Body of pancreas (tissue), 4 donors: ENCODE measurements around the gene MYLK.

Experiments
- POLR2A ChIP-seq, 3 donors: fragments of 450-650 bp; IDR thresholded peaks; one replicate each; pipeline ENCODE4 v1.6.1; 2016; ENCODE audit warnings: antibody characterized with exemption in 3 of 3, mild to moderate bottlenecking in 2 of 3
- TF ChIP-seq, protein P1 (sequence below), 7 experiments: fragments of 450-650 bp in 4 of 7; fragments of 200-600 bp in 3 of 7; sonication (generic) in 3 of 7; IDR thresholded peaks; one replicate each; pipeline ENCODE4 v1.5.1; 2016 to 2019; ENCODE audit warnings: antibody characterized with exemption in 7 of 7

DNA sequence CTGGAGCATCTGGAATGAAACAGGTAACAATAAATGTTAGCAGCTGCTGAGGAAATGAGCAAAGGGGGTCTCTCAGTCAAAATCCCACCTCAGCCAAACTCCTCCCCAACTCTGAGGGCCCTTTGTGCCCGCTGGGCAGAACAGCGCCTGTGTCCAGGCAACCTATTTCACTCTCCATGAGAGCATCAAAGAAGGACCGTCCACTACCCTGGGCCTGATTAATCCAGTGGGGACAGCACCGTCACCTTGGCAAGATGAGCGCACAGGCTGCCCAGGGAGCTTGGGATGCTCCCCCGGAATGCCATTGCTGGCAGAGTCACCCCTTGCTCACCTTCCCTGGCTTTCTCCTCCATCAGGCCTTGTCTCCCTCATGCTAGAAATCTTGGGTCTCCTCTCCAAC, 201.8 kb downstream of the MYLK start:
- TF ChIP-seq, protein P1, sequence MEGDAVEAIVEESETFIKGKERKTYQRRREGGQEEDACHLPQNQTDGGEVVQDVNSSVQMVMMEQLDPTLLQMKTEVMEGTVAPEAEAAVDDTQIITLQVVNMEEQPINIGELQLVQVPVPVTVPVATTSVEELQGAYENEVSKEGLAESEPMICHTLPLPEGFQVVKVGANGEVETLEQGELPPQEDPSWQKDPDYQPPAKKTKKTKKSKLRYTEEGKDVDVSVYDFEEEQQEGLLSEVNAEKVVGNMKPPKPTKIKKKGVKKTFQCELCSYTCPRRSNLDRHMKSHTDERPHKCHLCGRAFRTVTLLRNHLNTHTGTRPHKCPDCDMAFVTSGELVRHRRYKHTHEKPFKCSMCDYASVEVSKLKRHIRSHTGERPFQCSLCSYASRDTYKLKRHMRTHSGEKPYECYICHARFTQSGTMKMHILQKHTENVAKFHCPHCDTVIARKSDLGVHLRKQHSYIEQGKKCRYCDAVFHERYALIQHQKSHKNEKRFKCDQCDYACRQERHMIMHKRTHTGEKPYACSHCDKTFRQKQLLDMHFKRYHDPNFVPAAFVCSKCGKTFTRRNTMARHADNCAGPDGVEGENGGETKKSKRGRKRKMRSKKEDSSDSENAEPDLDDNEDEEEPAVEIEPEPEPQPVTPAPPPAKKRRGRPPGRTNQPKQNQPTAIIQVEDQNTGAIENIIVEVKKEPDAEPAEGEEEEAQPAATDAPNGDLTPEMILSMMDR (IDR thresholded peaks at IDR 0.05): no peak
- no peak for TF ChIP-seq POLR2A (IDR thresholded peaks at IDR 0.05)
